Measurements from ENCODE around the gene UBTD2.

UBTD2 gene

GRCh38 chr5:172188893-172189692, 94.5 kb downstream of the UBTD2 start:
- DNase-seq = no peak

- peak; percentile 93 for DNase-seq
Measured at GRCh38 chr5:172188033-172188892, 95.3 kb downstream of the UBTD2 start, which contains the start of gene STK10. Gene STK10, minus strand, starts transcription at chr5:172188224. Its CDS starts 182 bp downstream, at chr5:172188042.

- peak; percentile 93 for DNase-seq
Measured at GRCh38 chr5:172187118-172188032, 96.2 kb downstream of the UBTD2 start.

- no peak for DNase-seq
Measured at GRCh38 chr5:172186114-172186695, 97.4 kb downstream of the UBTD2 start.

GRCh38 chr5:172185096-172185461, 98.5 kb downstream of the UBTD2 start:
- DNase-seq = peak; percentile 39

GRCh38 chr5:172183881-172184280, 99.7 kb downstream of the UBTD2 start:
- no peak for DNase-seq

- no peak for DNase-seq
Measured at GRCh38 chr5:172182291-172182690, 101.3 kb downstream of the UBTD2 start.

- no peak for DNase-seq
Measured at GRCh38 chr5:172180936-172181335, 102.6 kb downstream of the UBTD2 start.

- DNase-seq = peak; percentile 95
Measured at GRCh38 chr5:172178991-172179989, 104.3 kb downstream of the UBTD2 start.

GRCh38 chr5:172178301-172178987, 105.1 kb downstream of the UBTD2 start:
- peak; percentile 45 for DNase-seq

- peak; percentile 48 for DNase-seq
Measured at GRCh38 chr5:172177176-172177575, 106.4 kb downstream of the UBTD2 start.

- peak; percentile 60 for DNase-seq
Measured at GRCh38 chr5:172175263-172175719, 108.3 kb downstream of the UBTD2 start.

- peak; percentile 84 for DNase-seq
Measured at GRCh38 chr5:172173564-172174153, 109.9 kb downstream of the UBTD2 start.

GRCh38 chr5:172172912-172173563, 110.5 kb downstream of the UBTD2 start:
- DNase-seq = no peak

GRCh38 chr5:172171118-172171517, 112.4 kb downstream of the UBTD2 start:
- no peak for DNase-seq

- no peak for DNase-seq
Measured at GRCh38 chr5:172170251-172170701, 113.3 kb downstream of the UBTD2 start.

GRCh38 chr5:172169216-172169615, 114.3 kb downstream of the UBTD2 start:
- no peak for DNase-seq

- DNase-seq = no peak
Measured at GRCh38 chr5:172168311-172168710, 115.3 kb downstream of the UBTD2 start.

GRCh38 chr5:172167895-172168294, 115.7 kb downstream of the UBTD2 start:
- no peak for DNase-seq
